A673 (cell line): Measurements from ENCODE around the gene EDAR. TPM values are rescaled to one million over a fixed set of nuclear protein-coding genes. Genes with fewer than 3 reads are reported as not detected.

Source experiments
- BruUV-seq: library from RNA; stranded (reverse); fragments of 400-500 nt; replicated peaks from 2 replicates; lab custom pipeline; 2021; lab: Mats Ljungman, UMichigan
- CTCF ChIA-PET: fragments of 300-600 bp; sonication (Branson Sonifier 250); formaldehyde crosslinking; loops from one replicate; lab custom pipeline; 2022; ENCODE audit warnings: antibody characterized with exemption; lab: Charles Lee
- POLR2A ChIA-PET: fragments of 300-600 bp; sonication (Branson Sonifier 250); formaldehyde crosslinking; loops from one replicate; lab custom pipeline; 2022; ENCODE audit warnings: antibody characterized with exemption; ENCODE audit not compliant: low non-redundant PET; lab: Charles Lee
- DNase-seq: peaks from one replicate; pipeline ENCODE4 v3.0.0-alpha.2; 2015; ENCODE audit warnings: low spot score
- H3K27ac ChIP-seq: fragments of 200-600 bp; sonication (generic); 2 replicates; pipeline ENCODE4 v1.5.1; 2016; ENCODE audit warnings: mixed run types, low read depth, mild to moderate bottlenecking, mixed read lengths, antibody characterized with exemption, low read length; ENCODE audit not compliant: poor library complexity, severe bottlenecking
- H3K27me3 ChIP-seq: fragments of 200-600 bp; sonication (generic); replicated peaks from 2 replicates; pipeline ENCODE4 v1.6.1; 2017; ENCODE audit warnings: mixed run types, low read depth, mild to moderate bottlenecking, mixed read lengths, antibody characterized with exemption, low read length; ENCODE audit not compliant: insufficient read depth, poor library complexity
- H3K36me3 ChIP-seq: fragments of 200-600 bp; sonication (generic); 2 replicates; pipeline ENCODE4 v1.6.1; 2016; ENCODE audit warnings: mixed run types, mild to moderate bottlenecking, mixed read lengths, antibody characterized with exemption, low read length; ENCODE audit not compliant: insufficient read depth, poor library complexity, severe bottlenecking
- H3K4me1 ChIP-seq: fragments of 200-600 bp; sonication (generic); 2 replicates; pipeline ENCODE4 v1.6.1; 2017; ENCODE audit warnings: mixed run types, mild to moderate bottlenecking, mixed read lengths, antibody characterized with exemption, low read length; ENCODE audit not compliant: insufficient read depth, poor library complexity, severe bottlenecking
- H3K4me3 ChIP-seq: fragments of 200-600 bp; sonication (generic); 2 replicates; pipeline ENCODE4 v1.5.1; 2016; ENCODE audit warnings: low read depth, mixed run types, mild to moderate bottlenecking, mixed read lengths, low read length; ENCODE audit not compliant: poor library complexity, severe bottlenecking
- H3K9me3 ChIP-seq: fragments of 200-600 bp; sonication (generic); 2 replicates; pipeline ENCODE4 v1.6.1; 2016; ENCODE audit warnings: mixed run types, low read depth, mild to moderate bottlenecking, mixed read lengths, antibody characterized with exemption, low read length; ENCODE audit not compliant: poor library complexity, severe bottlenecking
- CTCF ChIP-seq: fragments of 300-800, 200-600 bp; sonication (generic); conservative IDR thresholded peaks from 2 replicates; pipeline ENCODE4 v1.5.1; 2017; ENCODE audit warnings: low read depth, mild to moderate bottlenecking, antibody characterized with exemption, low read length, moderate library complexity, mixed read lengths
- EZH2 ChIP-seq: fragments of 200-600 bp; sonication (generic); IDR thresholded peaks from 2 replicates; pipeline ENCODE4 v1.6.1; 2017; ENCODE audit warnings: borderline replicate concordance, low read depth, mild to moderate bottlenecking, mixed read lengths, antibody characterized with exemption, low read length; ENCODE audit not compliant: poor library complexity, severe bottlenecking
- intact Hi-C: fragments of 100-400 bp; cut with micrococcal nuclease; formaldehyde crosslinking; loops from one replicate; pipeline ENCODE4 v1.10.0; 2022; ENCODE audit not compliant: unreplicated experiment
- total RNA-seq: library from RNA; stranded (reverse); gene quantifications from 2 replicates; pipeline ENCODE4 v1.2.3, GENCODE V29; 2021

Gene EDAR
- total RNA-seq, 1 experiment from 2014 or later = not detected

- BruUV-seq = no TSS peak
- H3K27me3 ChIP-seq = no peaks in the 10 kb centered on the region
- no peak for DNase-seq
- ChIA-PET POLR2A (no interaction called here), CTCF (no interaction called here)
- no peaks in the 10 kb centered on the region for H3K4me1 ChIP-seq
- H3K9me3 ChIP-seq = no peaks in the 10 kb centered on the region
- H3K4me3 ChIP-seq = no peak overlapping the region
- TF ChIP-seq CTCF = no peak
- TF ChIP-seq EZH2 = no peak
- no peaks in the 10 kb centered on the region for H3K36me3 ChIP-seq
- no peak overlapping the region for H3K27ac ChIP-seq
- intact Hi-C loops = loop anchor here (5.0 kb wide), 1 partner anchor 587 kb away; no protein-coding TSS in a partner anchor
Measured at GRCh38 chr2:108925286-108925685, 63.7 kb downstream of the EDAR start.

- TF ChIP-seq EZH2 (no peak), CTCF (no peak)
- Histone ChIP-seq H3K9me3 (no peaks in the 10 kb centered on the region), H3K36me3 (no peaks in the 10 kb centered on the region), H3K27me3 (no peaks in the 10 kb centered on the region), H3K27ac (no peak overlapping the region), H3K4me3 (no peak overlapping the region), H3K4me1 (no peaks in the 10 kb centered on the region)
- ChIA-PET POLR2A (no interaction called here), CTCF (no interaction called here)
- intact Hi-C loops = loop anchor here (5.0 kb wide), 1 partner anchor 588 kb away; no protein-coding TSS in a partner anchor
- BruUV-seq = no TSS peak
- no peak for DNase-seq
Measured at GRCh38 chr2:108924580-108925251, 64.3 kb downstream of the EDAR start.

DNA sequence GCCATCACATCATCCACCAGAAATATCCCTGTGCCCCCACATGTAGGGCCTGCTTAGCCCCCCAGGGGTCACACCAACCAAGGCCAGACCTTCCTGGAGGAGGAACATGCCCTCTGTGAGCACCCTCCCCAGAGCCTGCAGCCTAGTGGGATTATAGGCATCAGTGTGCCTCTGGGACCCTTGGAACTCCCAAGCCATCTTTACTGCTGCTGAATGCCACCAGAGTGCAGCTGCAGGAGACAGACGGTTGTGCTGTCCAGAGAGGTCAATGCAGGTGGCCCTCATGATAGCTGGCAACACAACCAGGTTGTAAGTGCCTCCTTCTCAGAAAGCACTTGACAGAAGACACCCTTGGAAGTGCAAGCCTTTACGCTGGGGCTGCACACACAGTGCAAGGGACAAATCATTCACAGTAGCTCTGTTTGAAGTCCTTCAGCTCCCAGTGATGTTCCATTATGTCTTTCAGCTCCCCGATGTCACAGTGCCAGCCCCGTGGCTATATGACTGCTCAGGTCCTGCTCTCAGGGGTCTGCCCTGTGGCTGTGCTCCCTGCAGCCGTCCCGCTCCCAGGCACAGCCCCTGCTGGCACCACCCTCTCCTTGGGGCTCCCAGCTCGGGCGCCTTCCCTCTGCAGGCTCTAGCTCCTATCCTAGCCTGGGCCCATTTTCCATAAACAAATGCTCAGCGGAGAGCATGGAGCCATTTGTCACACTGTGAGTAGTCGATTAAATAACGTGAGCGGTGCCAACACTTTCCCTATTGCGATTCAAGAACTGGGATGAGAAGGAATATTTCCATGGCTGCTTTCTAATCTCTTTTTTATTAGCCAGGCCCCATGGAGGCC, 65.1 kb downstream of the EDAR start:
- CTCF ChIA-PET = no interaction called here
- no peaks in the 10 kb centered on the region for H3K4me1 ChIP-seq
- BruUV-seq = no TSS peak
- intact Hi-C loops = no loop called here
- no peaks in the 10 kb centered on the region for H3K27me3 ChIP-seq
- H3K4me3 ChIP-seq = no peak overlapping the region
- no peak overlapping the region for H3K27ac ChIP-seq
- TF ChIP-seq EZH2 = no peak
- no peaks in the 10 kb centered on the region for H3K36me3 ChIP-seq
- DNase-seq = no peak
- H3K9me3 ChIP-seq = no peaks in the 10 kb centered on the region
- POLR2A ChIA-PET = interaction anchor here (0.6 kb wide), 1 partner anchor 676 kb away, joined by 6 read pairs; no protein-coding TSS in a partner anchor
